IPS-18a (cell line): ENCODE measurements around the gene SLC30A3.

Experiments used
- H3K27ac ChIP-seq: one replicate; pipeline ENCODE4 v1.5.1; 2013; ENCODE audit warnings: low read length
- H3K27me3 ChIP-seq: one replicate; pipeline ENCODE4 v1.6.1; 2013; ENCODE audit warnings: mild to moderate bottlenecking, low read length; ENCODE audit not compliant: control insufficient read depth, insufficient read depth
- H3K36me3 ChIP-seq: one replicate; pipeline ENCODE4 v1.6.1; 2013; ENCODE audit warnings: low read depth, low read length; ENCODE audit not compliant: control insufficient read depth
- H3K4me1 ChIP-seq: one replicate; pipeline ENCODE4 v1.6.1; 2013; ENCODE audit warnings: low read depth, low read length; ENCODE audit not compliant: control insufficient read depth
- H3K4me3 ChIP-seq: one replicate; pipeline ENCODE4 v1.5.1; 2013; ENCODE audit warnings: low read length
- H3K9ac ChIP-seq: one replicate; pipeline ENCODE4 v1.6.1; 2013; ENCODE audit warnings: mild to moderate bottlenecking, low read length, moderate library complexity
- H3K9me3 ChIP-seq: one replicate; pipeline ENCODE4 v1.6.1; 2013; ENCODE audit warnings: low read depth, low read length; ENCODE audit not compliant: control insufficient read depth

Gene SLC30A3

GRCh38 chr2:27251766-27252165 lies 11.1 kb downstream of the SLC30A3 start:
- H3K9ac ChIP-seq = no peak overlapping the region
- H3K9me3 ChIP-seq = no peaks in the 10 kb centered on the region
- no peaks in the 10 kb centered on the region for H3K36me3 ChIP-seq
- no peak overlapping the region for H3K27ac ChIP-seq
- peaks cover 7% of the 10 kb centered on the region for H3K27me3 ChIP-seq
- peaks cover 4% of the 10 kb centered on the region for H3K4me1 ChIP-seq
- H3K4me3 ChIP-seq = no peak overlapping the region

DNA sequence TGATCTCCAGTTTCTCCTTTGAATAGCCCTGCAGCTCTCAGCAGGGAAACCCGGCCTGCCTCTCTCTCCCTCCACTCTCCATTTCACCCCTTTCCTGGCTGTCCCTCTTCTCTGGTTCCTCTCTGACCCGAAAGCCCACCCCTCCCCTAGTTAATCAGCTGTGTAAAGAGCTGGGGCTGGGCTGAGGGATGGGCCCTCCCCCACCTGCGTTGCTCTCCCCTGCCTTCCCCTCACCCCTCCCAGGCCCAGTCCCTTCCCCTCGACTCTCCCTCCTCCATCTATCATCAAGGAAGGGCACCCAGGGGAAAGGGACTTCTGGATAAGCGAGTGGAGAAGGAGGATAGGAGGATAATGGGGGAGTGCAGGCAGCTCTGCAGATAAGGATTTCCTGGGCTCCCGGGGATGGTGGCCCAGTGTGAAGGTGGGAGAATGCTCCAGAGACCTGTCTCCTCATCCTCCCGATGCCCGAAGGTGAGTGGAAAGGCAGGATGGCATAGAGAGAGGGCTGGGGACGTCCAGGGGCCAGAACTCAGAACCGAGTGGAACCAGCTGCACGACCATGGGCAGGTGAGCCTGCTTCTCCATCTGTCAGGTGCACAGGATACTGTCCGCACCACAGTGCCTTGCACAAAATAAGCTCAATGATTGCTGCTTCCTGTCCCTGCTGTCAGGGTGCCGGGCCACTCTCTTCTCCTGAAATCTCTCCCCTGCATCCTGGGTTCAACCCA lies 12.0 kb downstream of the SLC30A3 start:
- Histone ChIP-seq H3K9me3 (no peaks in the 10 kb centered on the region), H3K4me1 (peaks cover 4% of the 10 kb centered on the region), H3K36me3 (no peaks in the 10 kb centered on the region), H3K4me3 (peak overlapping the region; percentile 35), H3K27ac (no peak overlapping the region), H3K27me3 (peaks cover 7% of the 10 kb centered on the region), H3K9ac (no peak overlapping the region)

DNA sequence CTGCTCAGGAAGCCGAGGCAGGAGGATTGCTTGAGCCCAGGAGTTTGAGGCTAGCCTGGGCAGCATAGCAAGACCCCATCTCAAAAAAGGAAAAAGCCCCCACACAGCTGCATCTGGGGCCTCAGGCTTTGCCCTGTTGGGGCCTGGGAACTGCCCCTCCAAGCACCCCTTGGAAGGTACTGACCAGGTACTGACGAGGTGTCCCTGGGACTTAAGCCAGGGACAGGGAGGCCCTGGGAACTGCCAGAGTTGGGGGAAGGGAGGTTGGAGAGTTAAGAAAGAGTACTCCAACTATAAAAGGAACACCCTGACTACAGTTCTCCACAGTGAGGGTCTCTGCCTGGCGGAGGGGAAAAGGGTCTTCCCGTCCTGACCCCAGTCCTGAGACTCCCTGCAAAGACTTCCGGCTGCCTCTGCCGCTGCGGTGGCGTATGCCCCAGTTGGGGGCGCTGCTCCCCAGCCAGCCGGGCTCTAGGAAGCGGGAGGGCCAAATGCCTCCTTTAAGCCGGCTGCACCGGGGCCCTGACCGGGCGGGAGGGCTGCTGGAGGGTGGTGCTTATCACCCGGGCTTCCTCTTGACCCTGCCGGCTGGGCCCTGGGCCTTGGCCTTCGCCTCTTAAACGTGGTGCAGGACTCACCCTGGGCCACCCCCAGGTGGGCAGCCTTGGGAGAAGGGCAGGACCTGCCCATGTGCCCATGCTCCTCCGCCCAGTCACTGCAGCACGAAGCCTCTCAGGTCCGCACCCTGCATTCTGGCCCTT lies 12.8 kb downstream of the SLC30A3 start:
- Histone ChIP-seq H3K9me3 (no peaks in the 10 kb centered on the region), H3K9ac (no peak overlapping the region), H3K27me3 (peaks cover 7% of the 10 kb centered on the region), H3K27ac (no peak overlapping the region), H3K4me1 (peaks cover 4% of the 10 kb centered on the region), H3K4me3 (peak overlapping the region; percentile 35), H3K36me3 (no peaks in the 10 kb centered on the region)

- Histone ChIP-seq H3K4me1 (peaks cover 4% of the 10 kb centered on the region), H3K36me3 (peaks cover 4% of the 10 kb centered on the region), H3K27me3 (peaks cover 7% of the 10 kb centered on the region), H3K9ac (no peak overlapping the region), H3K4me3 (no peak overlapping the region), H3K9me3 (no peaks in the 10 kb centered on the region), H3K27ac (no peak overlapping the region)
Measured at GRCh38 chr2:27249159-27249890, 13.5 kb downstream of the SLC30A3 start.

DNA sequence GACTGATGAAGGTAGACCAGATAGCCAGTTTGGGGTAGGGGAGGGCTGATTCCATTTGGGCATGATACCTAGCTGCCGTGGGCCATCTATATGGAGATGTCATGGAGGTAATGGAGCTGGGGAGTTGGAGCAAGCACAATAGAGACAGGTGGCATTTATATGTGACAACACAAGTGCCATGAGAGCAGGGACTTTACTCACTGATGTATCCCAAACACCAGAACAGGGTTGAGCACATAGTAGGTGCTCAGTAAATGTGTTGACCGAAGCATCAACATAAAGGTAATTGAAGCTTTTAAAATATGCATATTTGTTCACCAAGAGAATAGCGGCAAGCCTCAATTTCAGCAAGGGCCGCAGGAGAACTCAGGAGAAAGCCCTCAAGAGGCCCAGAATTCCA lies 15.0 kb downstream of the SLC30A3 start:
- no peaks in the 10 kb centered on the region for H3K9me3 ChIP-seq
- no peak overlapping the region for H3K4me3 ChIP-seq
- H3K36me3 ChIP-seq = peaks cover 18% of the 10 kb centered on the region
- H3K27ac ChIP-seq = no peak overlapping the region
- peaks cover 7% of the 10 kb centered on the region for H3K27me3 ChIP-seq
- no peak overlapping the region for H3K9ac ChIP-seq
- peaks cover 4% of the 10 kb centered on the region for H3K4me1 ChIP-seq

DNA sequence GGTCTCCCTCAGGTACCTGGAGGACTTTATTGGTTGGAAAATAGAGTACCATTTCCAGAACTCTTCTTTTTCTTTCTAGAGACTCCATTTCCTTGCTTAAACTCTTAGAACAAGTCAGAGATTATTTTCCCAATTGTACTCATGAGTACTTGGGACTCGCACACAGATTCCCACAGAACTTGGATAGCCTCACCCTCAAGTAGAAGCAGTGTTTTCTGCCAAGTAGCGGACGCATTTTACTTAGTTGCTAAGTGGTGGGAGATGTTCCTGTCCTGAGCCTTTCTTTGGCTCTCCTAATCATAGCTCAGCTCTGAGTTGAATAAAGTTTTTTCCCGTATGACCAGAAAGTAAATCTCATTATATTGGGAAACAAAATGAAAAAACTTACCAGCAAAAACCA lies 17.2 kb downstream of the SLC30A3 start:
- Histone ChIP-seq H3K4me3 (no peak overlapping the region), H3K27me3 (no peaks in the 10 kb centered on the region), H3K9ac (no peak overlapping the region), H3K27ac (no peak overlapping the region), H3K4me1 (peaks cover 4% of the 10 kb centered on the region), H3K9me3 (no peaks in the 10 kb centered on the region), H3K36me3 (peaks cover 41% of the 10 kb centered on the region)

GRCh38 chr2:27245116-27245515 lies 17.7 kb downstream of the SLC30A3 start:
- Histone ChIP-seq H3K9ac (no peak overlapping the region), H3K9me3 (no peaks in the 10 kb centered on the region), H3K27ac (no peak overlapping the region), H3K36me3 (peaks cover 46% of the 10 kb centered on the region), H3K27me3 (no peaks in the 10 kb centered on the region), H3K4me3 (no peak overlapping the region), H3K4me1 (no peaks in the 10 kb centered on the region)

DNA sequence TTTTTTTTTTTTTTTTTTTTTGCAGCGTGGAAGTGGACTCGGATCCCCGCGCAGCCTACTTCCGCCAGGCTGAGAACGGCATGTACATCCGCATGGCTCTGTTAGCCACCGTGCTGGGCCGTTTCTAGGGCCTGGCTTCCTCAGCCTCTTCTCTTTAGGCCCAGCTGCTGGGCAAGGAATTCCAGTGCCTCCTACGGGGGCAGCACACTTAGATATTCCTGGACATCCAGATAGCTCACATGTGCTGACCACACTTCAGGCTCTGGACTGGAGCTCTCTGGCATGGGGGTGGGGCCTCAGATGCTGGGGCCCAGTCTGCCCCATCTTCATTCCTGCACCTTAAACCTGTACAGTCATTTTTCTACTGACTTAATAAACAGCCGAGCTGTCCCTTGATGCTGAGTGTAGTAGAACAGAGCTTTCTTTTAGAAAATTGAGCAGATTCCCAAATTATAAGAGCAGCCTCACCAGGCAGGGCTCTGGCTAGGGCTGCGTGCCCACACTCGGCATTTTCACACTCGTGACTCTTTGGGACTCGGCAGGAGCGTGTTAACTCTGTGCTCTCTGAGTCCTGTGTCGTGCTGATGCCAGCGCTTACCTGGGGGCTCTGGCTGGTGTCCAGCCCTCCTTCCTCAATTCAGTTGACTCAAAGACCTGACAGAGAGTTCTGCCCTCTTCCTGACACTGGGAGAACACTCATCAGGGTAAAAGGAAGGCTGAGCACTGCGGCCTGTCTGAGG lies 19.3 kb downstream of the SLC30A3 start:
- no peaks in the 10 kb centered on the region for H3K4me1 ChIP-seq
- no peak overlapping the region for H3K9ac ChIP-seq
- no peaks in the 10 kb centered on the region for H3K27me3 ChIP-seq
- no peak overlapping the region for H3K27ac ChIP-seq
- H3K4me3 ChIP-seq = no peak overlapping the region
- H3K9me3 ChIP-seq = no peaks in the 10 kb centered on the region
- H3K36me3 ChIP-seq = peaks cover 59% of the 10 kb centered on the region

DNA sequence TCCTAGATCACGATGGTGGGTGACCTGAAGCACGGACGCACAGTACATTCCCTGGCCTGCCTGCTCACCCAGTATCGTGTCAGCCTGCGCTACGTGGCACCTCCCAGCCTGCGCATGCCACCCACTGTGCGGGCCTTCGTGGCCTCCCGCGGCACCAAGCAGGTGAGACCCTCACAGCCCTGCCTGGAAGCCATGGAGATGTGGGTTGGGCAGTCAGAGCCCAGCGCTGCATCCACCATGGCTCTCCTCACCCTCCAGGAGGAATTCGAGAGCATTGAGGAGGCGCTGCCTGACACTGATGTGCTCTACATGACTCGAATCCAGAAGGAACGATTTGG lies 20.3 kb downstream of the SLC30A3 start:
- Histone ChIP-seq H3K36me3 (peaks cover 68% of the 10 kb centered on the region), H3K27me3 (no peaks in the 10 kb centered on the region), H3K27ac (no peak overlapping the region), H3K4me1 (no peaks in the 10 kb centered on the region), H3K4me3 (no peak overlapping the region), H3K9ac (no peak overlapping the region), H3K9me3 (no peaks in the 10 kb centered on the region)

DNA sequence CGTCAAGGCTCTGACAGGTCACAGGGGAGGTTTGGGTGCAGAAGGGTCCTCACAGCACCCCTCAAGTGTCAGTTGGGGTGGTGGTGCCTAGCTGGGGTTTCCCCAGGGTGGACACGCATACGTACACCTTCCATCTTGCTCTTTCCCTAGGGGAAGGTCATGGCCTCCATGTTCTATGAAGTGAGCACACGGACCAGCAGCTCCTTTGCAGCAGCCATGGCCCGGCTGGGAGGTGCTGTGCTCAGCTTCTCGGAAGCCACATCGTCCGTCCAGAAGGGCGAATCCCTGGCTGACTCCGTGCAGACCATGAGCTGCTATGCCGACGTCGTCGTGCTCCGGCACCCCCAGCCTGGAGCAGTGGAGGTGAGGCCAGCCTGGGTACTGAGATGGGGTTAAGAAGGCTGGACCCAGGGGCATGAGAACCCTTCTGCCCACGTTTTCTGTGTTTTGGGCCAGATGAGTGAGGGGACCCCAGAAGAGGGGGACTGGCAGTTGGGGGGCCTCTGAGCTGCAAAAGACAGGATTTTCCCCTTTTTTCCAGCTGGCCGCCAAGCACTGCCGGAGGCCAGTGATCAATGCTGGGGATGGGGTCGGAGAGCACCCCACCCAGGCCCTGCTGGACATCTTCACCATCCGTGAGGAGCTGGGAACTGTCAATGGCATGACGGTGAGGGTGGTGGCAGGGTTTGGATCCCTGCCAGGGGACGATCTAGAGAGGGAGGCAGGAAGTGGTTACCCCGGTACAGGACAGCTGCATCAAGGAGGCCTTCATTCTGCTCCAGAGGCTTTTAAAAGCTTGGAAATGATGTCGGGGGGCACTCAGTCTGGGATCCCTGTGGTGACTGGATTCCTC lies 20.9 kb downstream of the SLC30A3 start:
- Histone ChIP-seq H3K9me3 (no peaks in the 10 kb centered on the region), H3K4me3 (no peak overlapping the region), H3K36me3 (peaks cover 74% of the 10 kb centered on the region), H3K9ac (no peak overlapping the region), H3K27me3 (no peaks in the 10 kb centered on the region), H3K4me1 (no peaks in the 10 kb centered on the region), H3K27ac (no peak overlapping the region)
